Measurements from ENCODE around the gene RAB5IF.

RAB5IF gene

GRCh38 chr20:36614781-36615557, 9.4 kb downstream of the RAB5IF start:
- H3K27ac ChIP-seq = no peak overlapping the region
- H3K4me3 ChIP-seq = no peak overlapping the region
- peaks cover 32% of the 10 kb centered on the region for H3K36me3 ChIP-seq (ENCODE audit: insufficient read depth, low read length)
- no peak overlapping the region for H3K9ac ChIP-seq (ENCODE audit: insufficient read length)
- no peaks in the 10 kb centered on the region for H3K9me3 ChIP-seq (ENCODE audit: low read depth, low read length)
- TF ChIP-seq EZH2 (IDR thresholded peaks at IDR 0.05) (no peak), POLR2AphosphoS5 (IDR thresholded peaks at IDR 0.05; ENCODE audit: borderline replicate concordance, low read depth, low read length) (no peak), FOXP2 (optimal IDR thresholded peaks at IDR 0.05; ENCODE audit: control extremely low read depth, extremely low read length, insufficient read depth) (no peak)
- DNase-seq (ENCODE audit: low read depth, low spot score) = no peak

- TF ChIP-seq POLR2AphosphoS5 (IDR thresholded peaks at IDR 0.05; ENCODE audit: borderline replicate concordance, low read depth, low read length) = no peak
- no peak for TF ChIP-seq EZH2 (IDR thresholded peaks at IDR 0.05)
- TF ChIP-seq FOXP2 (optimal IDR thresholded peaks at IDR 0.05; ENCODE audit: control extremely low read depth, extremely low read length, insufficient read depth) = no peak
- Histone ChIP-seq H3K9me3 (ENCODE audit: low read depth, low read length) (no peaks in the 10 kb centered on the region), H3K27ac (no peak overlapping the region), H3K4me3 (no peak overlapping the region), H3K36me3 (ENCODE audit: insufficient read depth, low read length) (no peaks in the 10 kb centered on the region), H3K9ac (ENCODE audit: insufficient read length) (no peak overlapping the region)
- DNase-seq (ENCODE audit: low read depth, low spot score) = no peak
Measured at GRCh38 chr20:36620917-36621316, 15.3 kb downstream of the RAB5IF start.

DNA sequence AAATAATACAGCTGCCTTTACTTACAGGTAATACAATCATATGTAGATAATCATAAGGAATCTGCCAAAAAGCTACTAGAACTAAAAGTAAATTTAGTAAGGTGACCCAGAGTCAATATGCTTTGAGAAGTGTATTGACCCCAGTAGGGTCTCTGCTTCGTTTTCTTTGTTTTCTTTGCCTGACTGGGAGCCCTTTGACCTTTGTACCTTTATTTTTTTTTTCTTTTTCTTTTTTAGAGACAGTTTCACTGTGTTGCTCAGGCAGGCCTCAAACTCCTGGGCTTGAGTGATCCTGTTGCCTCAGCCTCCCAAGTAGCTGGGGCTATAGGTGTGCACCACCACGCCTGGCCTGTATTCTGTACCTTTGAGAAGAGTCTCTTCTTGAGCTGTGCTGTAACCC, 17.9 kb downstream of the RAB5IF start:
- Histone ChIP-seq H3K9ac (ENCODE audit: insufficient read length) (no peak overlapping the region), H3K36me3 (ENCODE audit: insufficient read depth, low read length) (no peaks in the 10 kb centered on the region), H3K9me3 (ENCODE audit: low read depth, low read length) (no peaks in the 10 kb centered on the region), H3K27ac (no peak overlapping the region), H3K4me3 (no peak overlapping the region)
- no peak for DNase-seq (ENCODE audit: low read depth, low spot score)
- no peak for TF ChIP-seq FOXP2 (optimal IDR thresholded peaks at IDR 0.05; ENCODE audit: control extremely low read depth, extremely low read length, insufficient read depth)
- TF ChIP-seq POLR2AphosphoS5 (IDR thresholded peaks at IDR 0.05; ENCODE audit: borderline replicate concordance, low read depth, low read length) = no peak
- no peak for TF ChIP-seq EZH2 (IDR thresholded peaks at IDR 0.05)

GRCh38 chr20:36624068-36624943, 18.7 kb downstream of the RAB5IF start:
- TF ChIP-seq EZH2 (IDR thresholded peaks at IDR 0.05) (no peak), POLR2AphosphoS5 (IDR thresholded peaks at IDR 0.05; ENCODE audit: borderline replicate concordance, low read depth, low read length) (no peak), FOXP2 (optimal IDR thresholded peaks at IDR 0.05; ENCODE audit: control extremely low read depth, extremely low read length, insufficient read depth) (no peak)
- Histone ChIP-seq H3K9ac (ENCODE audit: insufficient read length) (no peak overlapping the region), H3K9me3 (ENCODE audit: low read depth, low read length) (no peaks in the 10 kb centered on the region), H3K27ac (no peak overlapping the region), H3K4me3 (no peak overlapping the region), H3K36me3 (ENCODE audit: insufficient read depth, low read length) (no peaks in the 10 kb centered on the region)
- no peak for DNase-seq (ENCODE audit: low read depth, low spot score)

DNA sequence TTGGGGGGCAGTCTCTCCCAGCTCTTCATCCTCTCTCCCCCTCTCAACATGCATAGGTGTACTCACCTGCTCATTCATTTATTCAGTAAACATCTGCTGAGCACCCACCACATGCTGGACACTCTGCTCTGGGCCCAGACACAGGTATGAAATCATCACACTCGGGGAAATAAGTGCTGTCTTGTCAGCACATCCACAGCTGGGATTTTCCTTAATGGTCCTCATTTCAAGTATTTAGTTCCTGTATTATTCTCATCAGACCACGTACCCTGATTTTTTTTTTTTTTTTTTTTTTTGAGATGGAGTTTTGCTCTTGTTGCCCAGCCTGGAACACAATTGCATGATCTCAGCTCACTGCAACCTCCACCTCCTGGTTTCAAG, 19.4 kb downstream of the RAB5IF start:
- DNase-seq (ENCODE audit: low read depth, low spot score) = no peak
- Histone ChIP-seq H3K36me3 (ENCODE audit: insufficient read depth, low read length) (no peaks in the 10 kb centered on the region), H3K9ac (ENCODE audit: insufficient read length) (no peak overlapping the region), H3K9me3 (ENCODE audit: low read depth, low read length) (no peaks in the 10 kb centered on the region), H3K4me3 (no peak overlapping the region), H3K27ac (no peak overlapping the region)
- TF ChIP-seq POLR2AphosphoS5 (IDR thresholded peaks at IDR 0.05; ENCODE audit: borderline replicate concordance, low read depth, low read length) = no peak
- TF ChIP-seq EZH2 (IDR thresholded peaks at IDR 0.05) = no peak
- no peak for TF ChIP-seq FOXP2 (optimal IDR thresholded peaks at IDR 0.05; ENCODE audit: control extremely low read depth, extremely low read length, insufficient read depth)

- no peak overlapping the region for H3K9ac ChIP-seq (ENCODE audit: insufficient read length)
- H3K9me3 ChIP-seq (ENCODE audit: low read depth, low read length) = no peaks in the 10 kb centered on the region
- DNase-seq (ENCODE audit: low read depth, low spot score) = no peak
- H3K27ac ChIP-seq = no peak overlapping the region
- TF ChIP-seq POLR2AphosphoS5 (IDR thresholded peaks at IDR 0.05; ENCODE audit: borderline replicate concordance, low read depth, low read length) = no peak
- no peak for TF ChIP-seq EZH2 (IDR thresholded peaks at IDR 0.05)
- TF ChIP-seq FOXP2 (optimal IDR thresholded peaks at IDR 0.05; ENCODE audit: control extremely low read depth, extremely low read length, insufficient read depth) = no peak
- no peaks in the 10 kb centered on the region for H3K36me3 ChIP-seq (ENCODE audit: insufficient read depth, low read length)
- no peak overlapping the region for H3K4me3 ChIP-seq
Measured at GRCh38 chr20:36628076-36628475, 22.5 kb downstream of the RAB5IF start.

- H3K9ac ChIP-seq (ENCODE audit: insufficient read length) = peak overlapping the region; percentile 20
- DNase-seq (ENCODE audit: low read depth, low spot score) = no peak
- H3K9me3 ChIP-seq (ENCODE audit: low read depth, low read length) = no peaks in the 10 kb centered on the region
- H3K4me3 ChIP-seq = no peak overlapping the region; the same call in 1 of the 2 replicates
- 0 out of 2 replicates have a peak overlapping the region, but pooled peaks have one; percentile 25 for H3K27ac ChIP-seq
- TF ChIP-seq FOXP2 (optimal IDR thresholded peaks at IDR 0.05; ENCODE audit: control extremely low read depth, extremely low read length, insufficient read depth) (no peak), EZH2 (IDR thresholded peaks at IDR 0.05) (no peak), POLR2AphosphoS5 (IDR thresholded peaks at IDR 0.05; ENCODE audit: borderline replicate concordance, low read depth, low read length) (no peak)
- H3K36me3 ChIP-seq (ENCODE audit: insufficient read depth, low read length) = no peaks in the 10 kb centered on the region
Measured at GRCh38 chr20:36629719-36630681, 24.4 kb downstream of the RAB5IF start.
